HepG2 (cell line): ENCODE measurements around the gene TULP4. TPM values are rescaled to one million over a fixed set of nuclear protein-coding genes. Genes with fewer than 3 reads are reported as not detected.

Source experiments
- ARID5B ChIP-seq: IDR thresholded peaks from 2 replicates; pipeline ENCODE4 v1.4.0; 2020; ENCODE audit warnings: mild to moderate bottlenecking, missing genetic modification reagents
- FOXP1 ChIP-seq, 2 experiments: fragments of 450-650 bp in 1 of 2; IDR thresholded peaks; 2 replicates each; pipeline ENCODE4 v1.6.1; 2017 to 2018; ENCODE audit warnings: antibody characterized with exemption in 1 of 2
- GABPA ChIP-seq, 2 experiments: IDR thresholded peaks; 2 replicates each; pipeline ENCODE4 v1.6.1; 2011 to 2016; ENCODE audit warnings: low read depth in 2 of 2, low read length in 1 of 2, missing biosample characterization in 1 of 2, missing genetic modification characterization in 1 of 2
- ISX ChIP-seq: sonication (generic); formaldehyde crosslinking; conservative IDR thresholded peaks from 2 replicates; pipeline ENCODE4 v1.5.0; 2020; ENCODE audit warnings: missing genetic modification reagents
- KLF12 ChIP-seq: sonication (generic); formaldehyde crosslinking; IDR thresholded peaks from 2 replicates; pipeline ENCODE4 v1.4.0; 2020; ENCODE audit warnings: missing genetic modification reagents, borderline replicate concordance
- MED1 ChIP-seq: sonication (generic); formaldehyde crosslinking; IDR thresholded peaks from 2 replicates; pipeline ENCODE4 v1.4.0; 2020; ENCODE audit warnings: missing genetic modification reagents
- MEIS2 ChIP-seq: sonication (generic); formaldehyde crosslinking; IDR thresholded peaks from 2 replicates; pipeline ENCODE4 v1.9.0; 2021; ENCODE audit warnings: mild to moderate bottlenecking, missing genetic modification reagents
- NONO ChIP-seq, 2 experiments: fragments of 450-650 bp in 1 of 2; sonication (generic) in 1 of 2; formaldehyde crosslinking in 1 of 2; IDR thresholded peaks in 1 of 2; conservative IDR thresholded peaks in 1 of 2; 2 replicates each; pipeline versions ENCODE4 v1.6.1 to v1.8.0; 2017 to 2022; ENCODE audit warnings: mild to moderate bottlenecking in 1 of 2, missing genetic modification reagents in 1 of 2, moderate library complexity in 1 of 2
- SP1 ChIP-seq, 2 experiments: fragments of 450-650 bp in 1 of 2; sonication (generic) in 1 of 2; formaldehyde crosslinking in 1 of 2; IDR thresholded peaks; 2 replicates each; pipeline versions ENCODE4 v1.4.0 to v1.6.1; 2016 to 2020; ENCODE audit warnings: missing genetic modification reagents in 1 of 2
- TEAD2 ChIP-seq: sonication (generic); formaldehyde crosslinking; IDR thresholded peaks from 2 replicates; pipeline ENCODE4 v1.9.0; 2021; ENCODE audit warnings: missing genetic modification reagents
- ZFP36L2 ChIP-seq: sonication (generic); formaldehyde crosslinking; IDR thresholded peaks from 2 replicates; pipeline ENCODE4 v1.4.0; 2020; ENCODE audit warnings: missing genetic modification reagents
- ZNF101 ChIP-seq: sonication (generic); formaldehyde crosslinking; IDR thresholded peaks from 2 replicates; pipeline ENCODE4 v1.4.0; 2020; ENCODE audit warnings: mild to moderate bottlenecking, low read depth, missing genetic modification reagents, borderline replicate concordance
- ZNF563 ChIP-seq: sonication (generic); formaldehyde crosslinking; IDR thresholded peaks from 2 replicates; pipeline ENCODE4 v1.8.0; 2022; ENCODE audit warnings: mild to moderate bottlenecking, moderate library complexity, missing genetic modification reagents
- ZNF569 ChIP-seq: sonication (generic); formaldehyde crosslinking; IDR thresholded peaks from 2 replicates; pipeline ENCODE4 v1.5.0; 2020; ENCODE audit warnings: mild to moderate bottlenecking, missing genetic modification reagents, moderate library complexity, borderline replicate concordance
- ZNF605 ChIP-seq: sonication (generic); formaldehyde crosslinking; IDR thresholded peaks from 2 replicates; pipeline ENCODE4 v1.8.0; 2022; ENCODE audit warnings: mild to moderate bottlenecking, missing genetic modification reagents
- ZNF629 ChIP-seq: sonication (generic); formaldehyde crosslinking; conservative IDR thresholded peaks from 2 replicates; pipeline ENCODE4 v1.5.0; 2020; ENCODE audit warnings: missing genetic modification reagents
- ZNF788 ChIP-seq: sonication (generic); formaldehyde crosslinking; IDR thresholded peaks from 2 replicates; pipeline ENCODE4 v1.5.0; 2020; ENCODE audit warnings: mild to moderate bottlenecking, missing genetic modification reagents, borderline replicate concordance
- ZNF891 ChIP-seq: sonication (generic); formaldehyde crosslinking; IDR thresholded peaks from 2 replicates; pipeline ENCODE4 v1.5.0; 2020; ENCODE audit warnings: mild to moderate bottlenecking, missing genetic modification reagents
- ZSCAN30 ChIP-seq: sonication (generic); formaldehyde crosslinking; IDR thresholded peaks from 2 replicates; pipeline ENCODE4 v1.5.0; 2020; ENCODE audit warnings: mild to moderate bottlenecking, missing genetic modification reagents
- polyA plus RNA-seq, 8 experiments: library from polyadenylated mRNA; depleted of rRNA in 3 of 8; stranded (reverse) in 7 of 8; unstranded in 1 of 8; fragments of >200 nt; fragmentation: Illumina TruSeq in 4 of 8; extraction: Trizol in 4 of 8; gene quantifications; 2 replicates each; pipeline versions ENCODE4 v1.2.1 to v1.2.3, GENCODE V29; 2011 to 2016; ENCODE audit warnings: low read depth in 4 of 8, missing spikeins in 1 of 8, mixed read lengths in 1 of 8; ENCODE audit not compliant: insufficient read depth in 1 of 8
- total RNA-seq, 5 experiments: library from RNA; depleted of rRNA; stranded (reverse); fragments of >200 nt; fragmentation: Illumina TruSeq; extraction: Trizol; gene quantifications; 2 replicates each; pipeline ENCODE4 v1.2.3, GENCODE V29; 2016; ENCODE audit warnings: low read depth in 1 of 5
- TF ChIP-seq, protein P1 (sequence below): IDR thresholded peaks from 2 replicates; pipeline ENCODE4 v1.6.1; 2018; ENCODE audit warnings: missing genetic modification reagents
- TF ChIP-seq, protein P2 (sequence below): sonication (generic); formaldehyde crosslinking; IDR thresholded peaks from 2 replicates; pipeline ENCODE4 v1.5.0; 2020; ENCODE audit warnings: missing genetic modification reagents

Gene TULP4
- total and polyA plus RNA-seq, 2 of the 13 experiments (the other 11 are each of a cell fraction or from before 2014, with no cell fraction given) = 21.1 to 122 TPM

DNA sequence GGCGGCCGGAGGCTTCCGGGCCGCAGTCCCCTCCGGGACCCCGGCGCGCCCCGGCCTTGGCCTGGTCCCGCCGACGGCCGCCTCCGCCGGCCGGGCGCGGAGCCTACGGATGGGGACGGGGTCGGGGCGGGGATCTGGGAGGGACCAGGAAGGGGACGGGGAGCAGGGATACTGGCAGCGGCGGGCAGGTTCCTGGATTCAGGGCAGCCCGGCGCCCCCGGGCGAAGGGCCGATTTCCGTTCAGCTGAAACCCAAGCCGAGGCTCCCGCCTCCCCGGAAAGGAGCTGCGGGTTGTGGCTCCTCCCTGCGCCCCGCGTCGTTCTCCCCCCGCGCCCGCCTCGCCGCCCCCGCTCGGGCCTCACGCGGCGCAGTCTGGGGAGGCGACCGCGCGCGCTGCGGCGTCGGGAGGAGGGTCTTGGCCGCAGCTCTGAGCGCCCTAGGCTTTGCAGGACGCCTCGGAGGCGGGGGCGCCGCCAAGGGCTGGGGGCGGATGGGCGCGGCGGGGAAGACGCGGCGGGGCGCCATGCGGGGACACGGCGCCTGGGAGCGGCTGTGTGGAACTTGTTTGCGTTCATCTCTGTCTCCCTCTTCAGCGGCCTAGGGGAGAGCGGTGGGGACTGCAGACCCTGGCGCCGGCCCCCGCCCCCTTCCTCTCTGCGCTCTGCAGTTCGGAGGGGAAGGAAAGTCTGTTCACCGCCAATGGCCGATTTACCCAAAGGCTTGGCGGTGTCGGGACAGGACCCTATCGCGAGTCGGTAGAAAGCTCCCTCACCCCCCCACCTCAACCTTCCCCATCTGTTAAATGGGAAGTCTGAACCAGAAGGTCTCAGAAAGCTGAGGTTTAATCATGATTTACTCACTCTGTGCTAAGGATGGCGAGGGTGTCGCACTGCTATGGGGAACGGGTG lies 224.9 kb downstream of the TULP4 start (continued):
- TF ChIP-seq GABPA (IDR thresholded peaks at IDR 0.05; ENCODE audit: low read depth, low read length) (peak; percentile 34; the same call in 1 of the 2 replicates), GABPA (CRISPR knock-in tag; IDR thresholded peaks at IDR 0.05; ENCODE audit: low read depth) (peak; percentile 58), NONO (IDR thresholded peaks at IDR 0.05) (no peak), NONO (CRISPR knock-in tag; conservative IDR thresholded peaks at IDR 0.05) (peak; percentile 25; the same call in 1 of the 2 replicates), ZNF101 (CRISPR knock-in tag) (no peak), ARID5B (CRISPR knock-in tag) (peak; percentile 49), ZNF891 (CRISPR knock-in tag) (no peak), ZFP36L2 (CRISPR knock-in tag) (no peak), KLF12 (CRISPR knock-in tag) (peak; percentile 61; the same call in 1 of the 2 replicates), FOXP1 (IDR thresholded peaks at IDR 0.05) (no peak), FOXP1 (CRISPR knock-in tag; IDR thresholded peaks at IDR 0.05) (peak; percentile 12; the same call in 1 of the 2 replicates), MEIS2 (CRISPR knock-in tag) (peak; percentile 59; the same call in 1 of the 2 replicates), MED1 (CRISPR knock-in tag) (peak; percentile 85), ISX (CRISPR knock-in tag) (0 out of 2 replicates have a peak, but pooled peaks have one; percentile 48), ZNF788 (no peak), TEAD2 (CRISPR knock-in tag) (0 out of 2 replicates have a peak, but pooled peaks have one; percentile 28), SP1 (IDR thresholded peaks at IDR 0.05) (no peak), SP1 (CRISPR knock-in tag; IDR thresholded peaks at IDR 0.05) (no peak), ZSCAN30 (CRISPR knock-in tag) (0 out of 2 replicates have a peak, but pooled peaks have one; percentile 62), ZNF569 (CRISPR knock-in tag) (no peak), ZNF629 (CRISPR knock-in tag) (peak; percentile 97), ZNF605 (CRISPR knock-in tag) (no peak), ZNF563 (CRISPR knock-in tag) (peak; percentile 76)
- TF ChIP-seq, protein P1, sequence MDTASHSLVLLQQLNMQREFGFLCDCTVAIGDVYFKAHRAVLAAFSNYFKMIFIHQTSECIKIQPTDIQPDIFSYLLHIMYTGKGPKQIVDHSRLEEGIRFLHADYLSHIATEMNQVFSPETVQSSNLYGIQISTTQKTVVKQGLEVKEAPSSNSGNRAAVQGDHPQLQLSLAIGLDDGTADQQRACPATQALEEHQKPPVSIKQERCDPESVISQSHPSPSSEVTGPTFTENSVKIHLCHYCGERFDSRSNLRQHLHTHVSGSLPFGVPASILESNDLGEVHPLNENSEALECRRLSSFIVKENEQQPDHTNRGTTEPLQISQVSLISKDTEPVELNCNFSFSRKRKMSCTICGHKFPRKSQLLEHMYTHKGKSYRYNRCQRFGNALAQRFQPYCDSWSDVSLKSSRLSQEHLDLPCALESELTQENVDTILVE = no peak; the same call in 1 of the 2 replicates
- TF ChIP-seq, protein P2, sequence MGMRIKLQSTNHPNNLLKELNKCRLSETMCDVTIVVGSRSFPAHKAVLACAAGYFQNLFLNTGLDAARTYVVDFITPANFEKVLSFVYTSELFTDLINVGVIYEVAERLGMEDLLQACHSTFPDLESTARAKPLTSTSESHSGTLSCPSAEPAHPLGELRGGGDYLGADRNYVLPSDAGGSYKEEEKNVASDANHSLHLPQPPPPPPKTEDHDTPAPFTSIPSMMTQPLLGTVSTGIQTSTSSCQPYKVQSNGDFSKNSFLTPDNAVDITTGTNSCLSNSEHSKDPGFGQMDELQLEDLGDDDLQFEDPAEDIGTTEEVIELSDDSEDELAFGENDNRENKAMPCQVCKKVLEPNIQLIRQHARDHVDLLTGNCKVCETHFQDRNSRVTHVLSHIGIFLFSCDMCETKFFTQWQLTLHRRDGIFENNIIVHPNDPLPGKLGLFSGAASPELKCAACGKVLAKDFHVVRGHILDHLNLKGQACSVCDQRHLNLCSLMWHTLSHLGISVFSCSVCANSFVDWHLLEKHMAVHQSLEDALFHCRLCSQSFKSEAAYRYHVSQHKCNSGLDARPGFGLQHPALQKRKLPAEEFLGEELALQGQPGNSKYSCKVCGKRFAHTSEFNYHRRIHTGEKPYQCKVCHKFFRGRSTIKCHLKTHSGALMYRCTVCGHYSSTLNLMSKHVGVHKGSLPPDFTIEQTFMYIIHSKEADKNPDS (CRISPR knock-in tag) = no peak
